HG02943 (cell line): Measurements from ENCODE around the gene ZCCHC17.

ENCODE experiments used
- ATAC-seq: cut with Tn5 transposase; IDR thresholded peaks from one replicate; pipeline ENCODE4 v1.9.1; 2021; ENCODE audit warnings: mild to moderate bottlenecking, low read depth, moderate library complexity; ENCODE audit not compliant: unreplicated experiment

Gene ZCCHC17

DNA sequence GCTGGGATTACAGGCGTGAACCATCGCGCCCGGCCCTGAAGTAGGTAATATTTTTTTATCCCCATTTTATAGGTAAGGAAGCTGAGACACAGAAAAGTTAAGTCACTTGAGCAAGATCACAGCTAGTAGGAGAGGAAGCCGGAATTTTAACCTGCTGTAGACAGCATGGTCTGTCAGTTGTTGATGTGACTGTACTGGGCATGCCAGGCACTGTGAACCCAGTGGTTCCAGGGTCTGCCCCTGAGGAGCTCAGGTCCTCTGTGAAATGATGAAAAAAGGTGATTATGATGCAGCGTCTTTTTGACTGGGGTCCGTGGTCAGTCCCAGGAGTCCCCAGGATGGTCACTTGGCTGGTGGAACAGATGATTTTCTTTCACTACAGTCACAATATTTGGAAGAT lies 92.8 kb downstream of the ZCCHC17 start:
- no peak for ATAC-seq

DNA sequence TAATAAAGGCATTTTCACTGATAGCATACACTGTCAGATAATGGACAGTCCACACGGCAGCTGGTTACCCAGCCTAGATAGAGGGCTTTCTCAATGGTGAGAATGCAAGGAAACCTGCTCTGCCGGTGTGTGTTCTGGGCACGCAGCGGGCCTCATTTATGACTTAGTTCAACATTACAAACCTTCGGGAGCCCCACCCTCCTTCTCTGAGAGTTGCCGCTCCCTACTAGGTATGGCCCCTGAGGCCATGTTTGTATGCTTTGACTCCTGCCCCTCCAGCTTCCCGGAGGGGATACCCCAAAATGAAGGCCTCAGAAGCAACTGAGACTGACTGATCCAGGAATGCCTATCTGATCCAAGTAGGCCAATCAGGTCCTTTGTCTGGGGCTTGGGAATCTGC lies 93.2 kb downstream of the ZCCHC17 start:
- no peak for ATAC-seq

DNA sequence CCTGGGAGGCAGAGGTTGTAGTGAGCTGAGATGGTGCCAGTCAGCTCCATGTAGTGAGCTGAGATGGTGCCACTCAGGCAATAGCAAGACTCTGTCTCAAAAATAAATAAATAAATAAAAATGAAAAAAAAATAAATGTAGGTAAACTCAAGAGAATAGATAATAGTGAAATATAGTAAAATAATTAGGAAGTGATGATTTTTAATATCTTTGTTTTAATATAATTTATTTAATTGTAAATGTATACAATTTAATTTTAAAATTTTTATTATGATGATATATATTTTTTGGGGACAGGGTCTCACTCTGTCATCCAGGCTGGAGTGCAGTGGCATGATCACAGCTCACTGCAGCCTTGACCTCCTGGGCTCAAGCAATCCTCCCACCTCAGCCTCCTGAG lies 96.6 kb downstream of the ZCCHC17 start:
- ATAC-seq = no peak

DNA sequence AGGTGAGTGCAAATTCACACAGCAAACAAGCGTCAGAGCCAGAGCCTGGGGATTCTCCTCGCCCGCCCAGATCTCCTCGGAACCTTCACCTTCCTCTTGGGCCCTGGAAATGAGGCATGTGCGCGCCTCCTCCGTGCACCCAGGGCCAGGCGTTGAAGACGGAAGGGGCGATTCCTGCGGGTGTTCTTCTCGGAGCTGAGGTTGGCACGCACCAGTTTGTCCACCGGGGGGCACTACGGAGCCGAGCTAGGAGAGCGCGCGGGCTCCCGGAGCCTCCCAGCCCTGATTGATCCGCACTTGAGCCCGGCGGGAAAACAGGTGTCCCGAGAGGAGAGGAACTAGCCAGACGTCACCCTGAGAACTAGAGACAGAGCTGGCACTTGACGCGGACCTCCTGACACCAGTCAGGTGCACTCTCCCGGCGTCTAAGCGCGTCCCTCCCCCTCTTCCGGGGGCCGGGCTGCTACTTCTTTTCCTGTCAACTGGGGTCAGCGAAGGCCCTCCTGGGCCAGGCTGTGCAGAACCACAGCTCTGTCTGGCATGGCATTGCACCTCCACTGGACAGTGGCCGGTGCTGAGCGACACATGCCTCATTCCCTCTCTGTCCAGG lies 97.9 kb downstream of the ZCCHC17 start:
- ATAC-seq = no peak

DNA sequence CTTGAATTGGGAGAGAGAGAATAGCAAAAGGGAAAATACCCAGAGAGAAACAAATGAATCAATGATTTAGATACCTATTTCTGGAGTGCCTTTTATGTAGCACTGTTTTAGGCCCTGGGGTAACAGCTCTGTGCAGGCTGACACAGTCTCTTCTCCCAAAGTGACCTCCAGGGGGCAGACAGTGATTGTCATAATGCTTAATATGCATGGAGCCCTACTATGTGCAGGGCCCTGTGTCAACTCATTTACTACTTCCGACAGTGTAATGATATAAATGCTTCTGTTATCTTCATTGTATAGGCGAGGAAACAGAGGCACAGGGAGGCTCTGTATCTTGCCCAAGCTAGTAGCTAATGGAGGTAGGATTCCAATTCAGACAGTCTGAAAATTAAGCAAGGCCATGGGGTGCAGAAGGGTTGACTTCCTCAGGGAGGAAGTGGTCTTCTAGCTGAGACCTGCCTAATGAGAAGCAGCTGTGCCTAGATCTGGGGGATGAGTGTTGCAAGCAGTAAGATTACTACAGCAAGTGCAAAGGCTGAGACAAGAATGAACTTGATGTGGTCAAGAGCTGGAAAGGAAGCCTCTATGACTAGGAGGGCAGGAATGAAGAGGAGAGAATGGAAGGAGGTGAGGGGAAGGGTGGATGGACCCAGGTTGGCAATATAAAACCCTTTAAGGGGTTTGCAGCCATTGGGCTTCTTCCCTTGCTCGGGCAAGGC lies 100.0 kb downstream of the ZCCHC17 start:
- no peak for ATAC-seq

DNA sequence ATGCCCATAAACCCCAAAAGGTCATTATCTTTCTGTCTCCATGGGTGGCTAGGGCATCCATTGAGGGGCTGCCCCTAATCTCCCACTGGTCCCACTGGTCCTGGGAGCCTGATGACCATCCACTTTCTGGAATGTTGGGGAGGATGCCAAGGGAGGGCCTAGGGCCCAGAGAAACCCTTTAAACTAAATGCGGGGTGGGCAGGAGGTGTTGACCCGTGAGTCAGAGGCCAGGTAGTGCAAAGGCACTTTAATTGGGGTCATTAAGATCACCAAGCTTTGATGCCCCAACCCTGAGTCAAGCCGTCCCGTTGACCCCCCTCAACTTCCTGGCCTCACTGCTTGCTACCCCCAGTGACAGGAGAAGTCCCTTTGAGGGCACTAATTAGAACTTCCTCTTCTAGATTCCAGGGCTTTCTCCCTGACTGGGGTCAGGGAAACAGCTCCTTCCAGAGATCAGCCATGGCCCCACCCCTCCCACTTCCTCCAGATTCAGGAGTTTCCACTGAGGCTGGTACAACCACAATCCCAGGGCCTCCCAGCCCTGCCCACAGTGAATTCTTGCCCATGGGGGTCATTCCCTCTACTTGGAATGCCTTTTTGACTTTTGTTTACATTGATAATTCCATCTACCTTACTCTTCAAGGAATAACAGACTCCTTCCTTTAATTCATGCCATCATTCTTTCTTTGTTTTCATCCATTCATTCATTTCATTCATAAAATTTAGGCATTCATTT lies 100.7 kb downstream of the ZCCHC17 start:
- ATAC-seq = no peak

DNA sequence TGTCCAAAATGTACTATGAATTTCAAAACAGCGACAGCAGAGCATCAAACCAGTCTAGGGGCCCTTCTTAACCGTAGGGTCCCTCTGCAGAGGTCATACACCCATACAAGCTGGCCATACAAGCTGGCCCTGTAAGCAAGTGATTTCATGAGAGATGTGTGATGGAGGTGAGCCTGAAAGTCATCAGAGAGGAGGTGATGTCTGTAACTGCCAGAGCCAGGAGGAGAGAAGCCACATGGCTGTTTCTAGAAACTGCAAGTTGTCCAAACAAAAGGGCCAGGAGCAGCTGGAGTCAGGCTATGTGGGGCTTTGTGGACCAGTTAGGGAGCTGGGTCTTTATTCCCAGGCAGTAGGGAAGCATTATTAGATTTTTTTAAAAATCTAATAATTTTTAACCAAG lies 101.4 kb downstream of the ZCCHC17 start:
- ATAC-seq = no peak

DNA sequence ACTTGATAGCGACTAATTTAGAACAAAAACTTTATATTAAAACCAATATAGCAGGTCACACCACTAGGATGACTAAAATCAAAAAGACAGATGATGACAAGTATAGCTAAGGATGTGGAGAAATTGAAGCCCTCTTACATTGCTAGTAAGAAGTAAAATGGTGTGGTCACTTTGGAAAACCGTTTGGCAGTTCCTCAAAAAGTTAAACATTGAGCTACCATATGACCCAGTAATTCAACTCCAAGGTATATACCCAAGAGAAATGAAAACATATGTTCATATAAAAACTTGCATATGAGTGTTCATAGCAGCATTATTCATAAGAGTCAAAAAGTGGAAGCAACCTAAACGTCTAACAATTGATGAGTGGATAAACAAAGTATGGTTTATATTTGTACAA lies 103.1 kb downstream of the ZCCHC17 start:
- ATAC-seq = no peak

DNA sequence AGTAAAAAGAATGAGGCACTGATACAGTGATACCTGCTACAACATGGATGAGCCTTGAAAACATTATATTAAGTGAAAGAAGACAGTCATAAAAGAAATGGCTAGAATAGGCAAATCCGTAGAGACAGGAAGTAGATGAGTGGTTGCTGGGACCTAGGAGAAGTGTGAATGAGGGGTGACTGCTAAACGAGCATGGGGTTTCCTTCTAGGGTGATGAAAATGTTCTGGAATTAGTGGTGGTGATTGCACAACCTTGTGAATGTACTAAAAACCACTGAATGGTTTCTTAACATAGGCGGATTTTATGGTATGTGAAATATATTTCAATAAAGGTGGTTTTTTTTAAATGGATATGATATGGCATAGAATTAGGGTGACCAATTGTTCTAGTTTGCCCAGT lies 103.6 kb downstream of the ZCCHC17 start:
- no peak for ATAC-seq

DNA sequence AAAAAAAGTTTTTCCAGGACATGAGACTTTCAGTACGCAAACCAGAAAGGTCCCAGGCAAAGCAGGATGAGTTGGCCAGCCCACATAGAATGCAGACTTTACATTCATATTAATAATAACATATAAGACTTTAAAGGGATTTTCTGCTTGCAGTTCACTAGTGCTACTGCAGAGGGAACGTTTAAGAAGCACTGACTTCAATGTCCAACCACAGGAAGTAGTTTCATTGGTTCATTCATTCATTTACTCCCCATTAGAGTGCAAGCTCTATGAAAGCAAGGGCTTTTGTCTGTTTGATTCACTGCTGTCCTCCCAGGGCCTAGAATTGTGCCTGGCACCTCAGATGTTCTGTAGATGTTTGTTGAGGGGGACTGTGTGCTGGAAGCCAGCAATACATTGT lies 104.4 kb downstream of the ZCCHC17 start:
- ATAC-seq = no peak

DNA sequence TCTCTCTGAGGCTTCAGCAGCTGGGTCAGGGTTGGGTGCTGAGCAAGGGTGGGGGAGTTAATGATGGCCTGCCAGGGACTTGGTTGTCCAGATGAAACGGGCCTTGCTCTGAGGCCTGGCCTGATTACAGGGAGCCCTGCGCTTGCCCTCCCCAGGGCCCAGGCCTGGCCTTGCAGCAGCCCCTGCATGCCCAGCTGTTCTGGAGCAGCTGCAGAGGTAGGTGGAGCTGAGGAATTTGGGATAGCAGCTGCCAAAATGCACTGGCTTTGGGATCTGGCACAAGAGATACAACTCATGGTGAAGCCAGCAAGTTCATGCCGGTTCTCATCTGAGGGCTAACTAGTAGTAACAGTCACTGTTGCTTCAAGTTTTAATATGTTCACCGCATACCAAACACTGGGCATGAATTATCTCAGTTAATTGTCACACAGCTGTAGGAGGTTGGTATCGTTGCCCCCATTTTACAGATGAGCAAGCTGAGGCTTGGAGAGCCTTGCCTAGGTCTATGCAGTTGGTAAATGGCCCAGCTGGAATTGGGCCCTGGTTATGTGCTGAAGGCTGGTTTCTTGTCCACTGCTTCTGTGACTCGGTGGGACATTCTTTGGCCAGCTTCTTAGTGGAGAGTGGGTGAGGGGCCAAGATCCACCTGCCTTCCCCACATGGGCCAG lies 108.9 kb downstream of the ZCCHC17 start:
- no peak for ATAC-seq

DNA sequence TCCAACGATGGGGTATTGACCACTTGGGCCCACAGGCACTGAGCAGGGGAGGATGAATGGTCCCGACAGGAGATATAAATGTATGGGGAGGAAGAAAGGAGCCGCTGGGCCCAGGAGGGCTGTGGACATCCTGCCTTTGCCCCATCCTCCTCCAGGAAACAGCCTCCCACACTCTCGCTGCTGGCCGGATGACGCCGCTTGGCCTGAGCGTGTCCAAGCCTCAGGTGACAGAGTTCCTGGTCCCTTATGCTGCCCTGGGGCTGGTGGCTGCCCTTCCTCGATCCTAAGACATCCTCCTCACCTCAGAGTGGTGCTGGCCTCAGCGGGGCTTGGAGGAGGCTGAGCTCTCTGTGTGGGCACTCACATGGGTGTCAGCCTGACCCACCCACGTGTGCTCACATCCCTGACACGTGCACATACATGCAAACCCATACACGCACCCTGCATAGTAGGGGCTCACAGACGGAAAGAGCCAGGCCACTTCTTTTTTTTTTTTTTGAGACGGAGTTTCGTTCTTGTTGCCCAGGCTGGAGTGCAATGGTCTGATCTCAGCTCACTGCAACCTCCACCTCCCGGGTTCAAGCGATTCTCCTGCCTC lies 110.3 kb downstream of the ZCCHC17 start:
- ATAC-seq = no peak

DNA sequence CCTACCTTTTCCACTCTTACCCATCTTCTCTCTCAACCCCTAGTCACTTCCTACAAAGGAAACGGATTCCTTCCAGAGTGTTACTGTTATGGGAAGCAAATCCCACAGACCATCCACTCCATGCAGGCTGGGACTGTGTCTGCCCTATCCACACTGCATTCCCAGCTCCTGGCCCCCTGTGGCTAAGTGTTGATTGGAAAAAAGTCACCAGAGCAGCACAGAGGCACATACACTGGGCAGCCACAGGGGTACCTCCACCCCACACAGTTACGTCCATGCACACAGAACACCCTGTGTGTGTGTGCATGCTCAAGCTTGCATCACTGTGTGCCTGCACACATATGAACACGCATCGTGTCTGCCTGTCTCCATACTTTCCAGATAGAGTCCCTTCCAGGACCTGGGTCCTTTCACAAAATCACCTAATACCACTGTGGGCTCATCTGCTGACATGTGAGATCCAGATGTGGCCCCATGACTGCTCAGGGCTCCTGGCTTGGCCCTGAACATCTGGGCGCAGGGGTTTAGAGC lies 112.0 kb downstream of the ZCCHC17 start:
- ATAC-seq = no peak

DNA sequence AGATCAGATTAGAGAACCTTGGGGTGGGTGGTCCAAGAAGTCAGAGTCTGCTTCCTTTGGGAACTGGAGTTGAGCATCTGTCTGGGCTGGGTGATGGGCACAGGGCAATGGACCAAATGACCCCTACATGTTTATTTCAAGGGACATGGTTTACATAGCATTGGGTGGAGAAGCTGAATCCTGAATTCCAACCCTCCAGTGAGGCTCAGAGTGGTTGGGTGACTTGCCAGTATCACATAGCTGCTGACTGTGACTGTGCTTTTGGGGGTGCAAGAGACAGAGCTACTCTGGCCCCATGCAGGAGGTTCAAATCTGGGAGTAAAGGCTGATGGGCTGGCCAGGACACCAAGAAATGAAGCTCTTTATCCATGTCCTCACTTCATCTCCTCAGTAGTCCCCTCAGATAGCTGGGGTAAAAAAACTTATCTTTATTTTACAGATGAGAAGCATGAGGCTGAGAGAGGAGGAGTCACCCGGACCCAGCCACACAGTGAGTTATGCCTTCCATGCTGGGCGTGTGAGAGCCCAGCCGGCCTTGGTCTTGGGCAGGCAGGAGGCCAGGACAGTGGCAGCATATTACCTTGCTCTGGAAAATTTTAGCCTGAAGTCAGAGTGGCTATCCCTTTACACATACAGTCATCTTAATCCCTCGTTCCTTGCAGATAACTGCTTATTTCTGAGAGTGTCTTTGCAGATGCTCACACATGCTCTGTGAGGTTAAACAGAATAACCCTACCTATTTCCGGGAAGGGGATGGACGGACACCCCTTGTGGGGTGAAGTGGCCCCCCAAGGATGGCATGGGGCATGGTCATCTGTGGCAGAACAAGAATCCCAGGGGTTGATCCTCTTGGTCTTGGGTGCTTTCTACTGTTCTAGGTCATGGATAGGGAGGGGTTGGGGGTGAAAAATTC lies 113.4 kb downstream of the ZCCHC17 start:
- ATAC-seq = no peak

DNA sequence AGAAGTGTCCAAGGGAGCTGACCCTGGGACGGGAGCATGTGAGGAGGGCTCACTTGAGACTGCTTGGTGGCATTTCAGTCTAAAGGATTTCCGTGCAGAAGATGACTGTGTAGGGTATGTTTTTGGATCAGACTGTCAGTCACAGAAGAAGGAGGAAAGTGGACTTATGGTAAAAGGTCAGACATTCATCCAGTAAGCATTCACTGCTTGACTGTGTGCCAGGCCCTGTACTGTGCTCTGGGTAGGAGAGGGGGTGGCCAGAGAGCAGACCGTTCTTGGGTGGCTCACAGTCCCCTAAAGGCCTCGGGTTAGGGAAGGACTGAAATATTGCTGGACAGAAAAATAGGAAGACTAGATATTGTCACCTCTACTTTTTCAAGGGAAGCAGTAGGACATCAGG lies 114.0 kb downstream of the ZCCHC17 start:
- no peak for ATAC-seq

DNA sequence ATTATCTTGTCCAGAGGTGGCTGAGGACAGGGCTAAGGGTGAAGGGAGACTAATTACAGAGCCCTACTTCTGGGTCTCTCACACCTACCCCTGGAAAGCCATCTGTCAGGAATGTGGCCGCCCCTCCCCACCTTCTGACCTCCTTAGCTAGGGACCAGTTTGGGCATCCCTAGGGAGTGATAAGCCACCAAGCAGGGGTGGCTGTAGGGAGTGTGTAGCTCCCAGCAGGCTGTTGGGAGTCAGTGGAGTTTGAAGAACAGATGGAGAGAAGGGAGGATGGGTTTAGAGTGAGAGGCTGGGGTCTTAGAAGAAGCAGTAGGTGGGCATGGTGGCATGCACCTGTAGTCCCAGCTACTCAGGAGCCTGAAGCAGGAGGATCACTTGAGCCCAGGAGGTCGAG lies 115.4 kb downstream of the ZCCHC17 start:
- no peak for ATAC-seq

DNA sequence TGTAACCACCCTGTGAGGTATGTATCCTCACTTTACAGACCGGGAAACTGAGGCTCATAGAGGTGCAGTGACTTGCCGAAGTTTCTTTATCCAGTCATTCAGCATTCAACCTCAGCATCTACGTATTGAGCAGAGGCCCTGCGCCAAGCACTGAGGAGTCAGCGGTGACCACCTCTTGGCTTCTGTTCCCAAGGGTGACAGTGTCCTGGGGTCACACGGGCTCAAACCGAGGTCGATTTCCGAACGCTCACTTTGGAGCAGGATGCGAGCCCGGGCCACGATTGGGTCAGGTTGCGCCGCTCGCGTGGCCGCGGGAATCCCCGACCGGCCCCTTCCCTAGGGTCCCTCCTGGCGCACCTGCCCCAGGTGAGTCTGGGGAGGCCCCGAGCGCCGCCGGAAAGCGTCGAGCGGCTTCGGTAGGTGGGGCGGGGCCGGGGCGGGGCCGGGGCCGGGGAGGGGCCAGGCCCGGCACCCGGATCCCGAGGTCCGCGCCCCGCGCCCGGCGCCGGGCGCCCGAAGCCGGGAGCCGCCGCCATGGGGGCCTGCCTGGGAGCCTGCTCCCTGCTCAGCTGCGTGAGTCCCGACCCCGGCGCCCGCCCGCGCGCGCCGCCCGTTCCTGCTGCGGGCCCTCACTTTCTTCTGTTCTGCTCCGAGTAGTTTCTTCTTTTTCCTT lies 116.0 kb downstream of the ZCCHC17 start, which contains the start of gene SERINC2:
SERINC2 (plus strand) TSS at position 482 of the 673 bp plus-strand sequence; CDS start at position 535, 53 bp downstream.
- ATAC-seq = no peak

DNA sequence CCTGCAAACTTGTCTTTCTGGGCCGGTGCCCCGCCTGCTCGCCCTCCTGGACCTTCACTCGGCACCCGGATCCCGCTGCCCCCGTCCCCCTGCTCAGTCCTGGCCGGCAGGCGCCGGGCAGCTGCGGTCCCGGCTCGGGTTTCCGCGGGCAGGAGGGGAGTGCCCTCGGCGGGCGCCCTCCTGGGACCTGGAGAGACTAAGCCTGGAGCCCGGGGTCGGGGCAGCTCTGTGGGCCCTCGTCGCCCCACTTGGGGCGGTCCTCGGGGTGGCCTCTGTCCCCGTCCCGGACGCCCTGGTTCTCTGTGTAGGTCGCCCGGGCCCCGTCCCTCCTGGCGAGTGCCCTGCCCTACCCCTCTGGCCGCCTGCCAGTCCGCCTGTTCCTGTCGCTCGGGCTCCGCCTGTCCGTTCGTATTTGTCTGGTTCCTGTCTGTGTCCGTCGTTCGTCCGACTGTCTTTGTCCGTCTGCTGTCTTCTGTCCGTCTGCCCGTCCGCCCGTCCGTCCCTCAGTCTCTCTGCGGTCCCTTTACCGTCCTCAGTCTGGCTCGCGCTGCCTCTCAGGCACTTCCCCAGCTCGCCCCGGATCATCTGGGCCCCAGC lies 116.7 kb downstream of the ZCCHC17 start:
- ATAC-seq = no peak
